ENCODE measurements around the gene OR51E2. TPM values are rescaled to one million over a fixed set of nuclear protein-coding genes. Genes with fewer than 3 reads are reported as not detected.

Gene OR51E2
- total and polyA plus RNA-seq, 2 experiments from 2014 or later, result not detected

GRCh38 chr11:4664183-4664582 is 33.5 kb downstream of the OR51E2 start (continued):
- TF ChIP-seq REST (IDR thresholded peaks at IDR 0.05; ENCODE audit: unreplicated experiment), result no peak
- TF ChIP-seq ETS1 (IDR thresholded peaks at IDR 0.05), result no peak
- TF ChIP-seq JUNB (IDR thresholded peaks at IDR 0.05; ENCODE audit: unreplicated experiment), result no peak
- TF ChIP-seq EZH2 (IDR thresholded peaks at IDR 0.05; ENCODE audit: low read depth, unreplicated experiment), result no peak
- no peak for TF ChIP-seq CREB1 (CRISPR knock-in tag; IDR thresholded peaks at IDR 0.05; ENCODE audit: low read depth)

- Mint-ChIP-seq H3K4me3 (no peak overlapping the region), H3K4me1 (peaks cover 4% of the 10 kb centered on the region; the same call in 1 of the 3 replicates), H3K27me3 (ENCODE audit: insufficient read depth, low read depth, poor library complexity) (peaks cover 6% of the 10 kb centered on the region), H3K9me3 (no peaks in the 10 kb centered on the region; the same call in 2 of the 3 replicates), H3K27ac (peak overlapping the region; percentile 80), H3K36me3 (ENCODE audit: low read depth) (no peaks in the 10 kb centered on the region; the same call in 2 of the 3 replicates)
- Histone ChIP-seq H3K4me3 (no peak overlapping the region), H3K9me2 (ENCODE audit: insufficient read depth) (peaks cover 9% of the 10 kb centered on the region; the same call in 1 of the 2 replicates), H3K4me1 (ENCODE audit: insufficient read depth) (no peaks in the 10 kb centered on the region), H3K27ac (ENCODE audit: low read depth) (no peak overlapping the region), H3K36me3 (ENCODE audit: insufficient read depth) (no peaks in the 10 kb centered on the region), H3K27me3 (ENCODE audit: insufficient read depth) (no peaks in the 10 kb centered on the region), H2AFZ (peak overlapping the region; percentile 88), H3F3A (replicated peaks; ENCODE audit: low read depth) (no peaks in the 10 kb centered on the region), H3K4me2 (no peak overlapping the region), H4K20me1 (replicated peaks; ENCODE audit: insufficient read depth) (no peaks in the 10 kb centered on the region), H3K79me2 (replicated peaks; ENCODE audit: insufficient read depth) (no peaks in the 10 kb centered on the region)
- ATAC-seq, result no peak
- DNase-seq (ENCODE audit: low spot score), result no peak
- no peak for TF ChIP-seq REST (IDR thresholded peaks at IDR 0.05; ENCODE audit: unreplicated experiment)
- no peak for TF ChIP-seq CREB1 (CRISPR knock-in tag; IDR thresholded peaks at IDR 0.05; ENCODE audit: low read depth)
- no peak for TF ChIP-seq EZH2phosphoT487 (IDR thresholded peaks at IDR 0.05; ENCODE audit: unreplicated experiment)
- TF ChIP-seq ETS1 (IDR thresholded peaks at IDR 0.05), result no peak
- TF ChIP-seq ZNF114 (CRISPR knock-in tag; IDR thresholded peaks at IDR 0.05), result no peak
- TF ChIP-seq EZH2 (IDR thresholded peaks at IDR 0.05; ENCODE audit: low read depth, unreplicated experiment), result no peak
- TF ChIP-seq STAT1 (IDR thresholded peaks at IDR 0.05; ENCODE audit: unreplicated experiment), result no peak
- no peak for TF ChIP-seq CTCF (conservative IDR thresholded peaks at IDR 0.05; ENCODE audit: low read depth in 2 of 2)
- TF ChIP-seq JUNB (IDR thresholded peaks at IDR 0.05; ENCODE audit: unreplicated experiment), result no peak
- no peak for TF ChIP-seq NANOG (IDR thresholded peaks at IDR 0.05; ENCODE audit: borderline replicate concordance)
Observed at GRCh38 chr11:4662876-4663275, 34.8 kb downstream of the OR51E2 start.

All from GM23338 (cell line).